Stimulated activated naive CD4-positive, alpha-beta T cell treated with Interleukin-2 at 50 U/mL for 16 hours (primary cell): ENCODE data around the gene CT45A7.
"Not testable (repeated sequence)": the region's sequence is repeated elsewhere in the genome, so short reads cannot be mapped to it uniquely, and the experiment has no call there.

Experiments used
- DNase-seq: peaks from one replicate; lab custom pipeline; 2025; lab: John Stamatoyannopoulos, UW

Gene CT45A7, protein sequence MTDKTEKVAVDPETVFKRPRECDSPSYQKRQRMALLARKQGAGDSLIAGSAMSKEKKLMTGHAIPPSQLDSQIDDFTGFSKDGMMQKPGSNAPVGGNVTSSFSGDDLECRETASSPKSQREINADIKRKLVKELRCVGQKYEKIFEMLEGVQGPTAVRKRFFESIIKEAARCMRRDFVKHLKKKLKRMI

DNA sequence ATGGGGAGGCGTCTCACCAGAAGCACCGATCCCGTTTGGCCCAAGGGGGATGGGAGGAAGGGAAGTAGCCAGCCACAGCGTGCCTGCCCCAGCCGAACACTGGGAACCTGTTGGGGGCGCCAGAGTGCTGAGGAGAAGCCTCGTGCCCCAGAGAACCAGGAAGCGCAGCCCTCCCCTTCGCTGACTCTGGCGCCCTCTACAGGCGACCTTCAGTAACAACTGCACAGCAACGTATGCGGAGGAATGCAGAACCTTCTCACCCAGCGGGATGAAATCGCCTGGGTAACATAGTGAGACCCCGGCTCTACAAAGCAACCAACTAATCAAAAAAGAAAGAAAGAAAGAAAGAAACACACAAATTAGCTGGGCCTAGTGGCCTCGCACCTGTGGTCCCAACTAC is at the start of gene CT45A7:
Gene CT45A7 (minus strand): TSS at position 101 of the 400 bp plus-strand sequence. CDS start 3,747 bp downstream, outside the sequence.
- not testable (repeated sequence) for DNase-seq

DNA sequence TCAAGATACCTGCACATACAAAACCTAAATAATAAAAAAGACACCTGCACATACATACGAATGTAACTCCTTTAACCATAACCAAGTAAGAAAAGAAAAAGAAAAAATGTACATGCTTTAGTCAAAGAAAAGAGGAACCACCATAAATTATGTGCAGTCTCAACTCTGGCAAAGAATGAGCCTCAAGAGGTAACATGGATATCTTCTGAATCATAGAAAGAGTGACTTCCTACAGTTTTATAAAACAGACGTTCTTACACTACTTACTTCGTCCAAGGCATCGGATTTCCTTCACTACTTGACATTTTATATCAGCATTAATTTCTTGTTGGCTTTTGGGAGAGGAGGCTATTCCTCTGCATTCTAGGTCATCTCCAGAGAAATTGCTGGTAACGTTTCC is 45.7 kb upstream of the CT45A7 start:
- not testable (repeated sequence) for DNase-seq

DNA sequence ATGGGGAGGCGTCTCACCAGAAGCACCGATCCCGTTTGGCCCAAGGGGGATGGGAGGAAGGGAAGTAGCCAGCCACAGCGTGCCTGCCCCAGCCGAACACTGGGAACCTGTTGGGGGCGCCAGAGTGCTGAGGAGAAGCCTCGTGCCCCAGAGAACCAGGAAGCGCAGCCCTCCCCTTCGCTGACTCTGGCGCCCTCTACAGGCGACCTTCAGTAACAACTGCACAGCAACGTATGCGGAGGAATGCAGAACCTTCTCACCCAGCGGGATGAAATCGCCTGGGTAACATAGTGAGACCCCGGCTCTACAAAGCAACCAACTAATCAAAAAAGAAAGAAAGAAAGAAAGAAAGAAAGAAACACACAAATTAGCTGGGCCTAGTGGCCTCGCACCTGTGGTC is 34.6 kb upstream of the CT45A7 start, which contains the start of gene CT45A9:
Gene CT45A9 (minus strand): TSS at position 101 of the 400 bp plus-strand sequence. CDS start 3,751 bp downstream, outside the sequence.
- not testable (repeated sequence) for DNase-seq

DNA sequence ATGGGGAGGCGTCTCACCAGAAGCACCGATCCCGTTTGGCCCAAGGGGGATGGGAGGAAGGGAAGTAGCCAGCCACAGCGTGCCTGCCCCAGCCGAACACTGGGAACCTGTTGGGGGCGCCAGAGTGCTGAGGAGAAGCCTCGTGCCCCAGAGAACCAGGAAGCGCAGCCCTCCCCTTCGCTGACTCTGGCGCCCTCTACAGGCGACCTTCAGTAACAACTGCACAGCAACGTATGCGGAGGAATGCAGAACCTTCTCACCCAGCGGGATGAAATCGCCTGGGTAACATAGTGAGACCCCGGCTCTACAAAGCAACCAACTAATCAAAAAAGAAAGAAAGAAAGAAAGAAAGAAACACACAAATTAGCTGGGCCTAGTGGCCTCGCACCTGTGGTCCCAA is 17.4 kb upstream of the CT45A7 start, which contains the start of gene CT45A8:
Gene CT45A8 (minus strand): TSS at position 101 of the 400 bp plus-strand sequence. CDS start 3,755 bp downstream, outside the sequence.
- DNase-seq: not testable (repeated sequence)

DNA sequence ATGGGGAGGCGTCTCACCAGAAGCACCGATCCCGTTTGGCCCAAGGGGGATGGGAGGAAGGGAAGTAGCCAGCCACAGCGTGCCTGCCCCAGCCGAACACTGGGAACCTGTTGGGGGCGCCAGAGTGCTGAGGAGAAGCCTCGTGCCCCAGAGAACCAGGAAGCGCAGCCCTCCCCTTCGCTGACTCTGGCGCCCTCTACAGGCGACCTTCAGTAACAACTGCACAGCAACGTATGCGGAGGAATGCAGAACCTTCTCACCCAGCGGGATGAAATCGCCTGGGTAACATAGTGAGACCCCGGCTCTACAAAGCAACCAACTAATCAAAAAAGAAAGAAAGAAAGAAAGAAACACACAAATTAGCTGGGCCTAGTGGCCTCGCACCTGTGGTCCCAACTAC is 17.2 kb downstream of the CT45A7 start, which contains the start of gene CT45A2:
Gene CT45A2 (minus strand): TSS at position 101 of the 400 bp plus-strand sequence. CDS start 3,747 bp downstream, outside the sequence.
- not testable (repeated sequence) for DNase-seq

DNA sequence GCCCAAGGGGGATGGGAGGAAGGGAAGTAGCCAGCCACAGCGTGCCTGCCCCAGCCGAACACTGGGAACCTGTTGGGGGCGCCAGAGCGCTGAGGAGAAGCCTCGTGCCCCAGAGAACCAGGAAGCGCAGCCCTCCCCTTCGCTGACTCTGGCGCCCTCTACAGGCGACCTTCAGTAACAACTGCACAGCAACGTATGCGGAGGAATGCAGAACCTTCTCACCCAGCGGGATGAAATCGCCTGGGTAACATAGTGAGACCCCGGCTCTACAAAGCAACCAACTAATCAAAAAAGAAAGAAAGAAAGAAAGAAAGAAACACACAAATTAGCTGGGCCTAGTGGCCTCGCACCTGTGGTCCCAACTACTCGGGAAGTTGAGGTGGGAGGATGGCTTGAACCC is 34.4 kb downstream of the CT45A7 start, which contains the start of gene CT45A6:
Gene CT45A6 (minus strand): TSS at position 101 of the 400 bp plus-strand sequence. CDS start 3,794 bp downstream, outside the sequence.
- not testable (repeated sequence) for DNase-seq

DNA sequence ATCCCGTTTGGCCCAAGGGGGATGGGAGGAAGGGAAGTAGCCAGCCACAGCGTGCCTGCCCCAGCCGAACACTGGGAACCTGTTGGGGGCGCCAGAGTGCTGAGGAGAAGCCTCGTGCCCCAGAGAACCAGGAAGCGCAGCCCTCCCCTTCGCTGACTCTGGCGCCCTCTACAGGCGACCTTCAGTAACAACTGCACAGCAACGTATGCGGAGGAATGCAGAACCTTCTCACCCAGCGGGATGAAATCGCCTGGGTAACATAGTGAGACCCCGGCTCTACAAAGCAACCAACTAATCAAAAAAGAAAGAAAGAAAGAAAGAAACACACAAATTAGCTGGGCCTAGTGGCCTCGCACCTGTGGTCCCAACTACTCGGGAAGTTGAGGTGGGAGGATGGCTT is 51.7 kb downstream of the CT45A7 start, which contains the start of gene CT45A5:
Gene CT45A5 (minus strand): TSS at position 101 of the 400 bp plus-strand sequence. CDS start 3,774 bp downstream, outside the sequence.
- DNase-seq: not testable (repeated sequence)
